ENCODE results near the gene GPRC5B.

Gene GPRC5B

DNA sequence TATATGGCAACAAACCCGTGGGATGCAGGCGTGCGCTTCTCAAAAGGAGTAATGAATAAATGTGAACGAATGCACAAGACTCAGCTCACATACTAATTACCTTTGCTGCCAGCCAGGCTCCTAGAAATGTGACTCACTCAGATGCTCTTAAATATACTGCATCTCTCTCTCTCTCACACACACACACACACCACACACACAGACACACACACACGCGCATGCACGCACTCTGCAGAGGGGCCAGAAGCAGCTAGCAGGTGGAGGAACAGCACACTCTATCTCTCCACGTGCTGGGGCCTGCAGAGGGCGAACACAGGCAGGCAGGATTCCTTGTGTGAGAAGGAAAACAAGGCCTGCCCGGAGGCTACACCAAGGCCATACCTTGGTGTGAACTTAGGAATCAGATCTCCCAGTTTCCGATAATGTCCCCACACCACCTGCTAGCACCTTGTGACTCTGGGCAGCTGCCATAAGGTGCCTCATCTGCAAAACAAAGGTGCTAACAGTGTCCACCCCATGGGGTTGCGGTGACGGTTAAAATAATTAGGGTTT lies 5.3 kb downstream of the GPRC5B start:
- no peak for DNase-seq (ENCODE audit: insufficient read length, low spot score)

DNA sequence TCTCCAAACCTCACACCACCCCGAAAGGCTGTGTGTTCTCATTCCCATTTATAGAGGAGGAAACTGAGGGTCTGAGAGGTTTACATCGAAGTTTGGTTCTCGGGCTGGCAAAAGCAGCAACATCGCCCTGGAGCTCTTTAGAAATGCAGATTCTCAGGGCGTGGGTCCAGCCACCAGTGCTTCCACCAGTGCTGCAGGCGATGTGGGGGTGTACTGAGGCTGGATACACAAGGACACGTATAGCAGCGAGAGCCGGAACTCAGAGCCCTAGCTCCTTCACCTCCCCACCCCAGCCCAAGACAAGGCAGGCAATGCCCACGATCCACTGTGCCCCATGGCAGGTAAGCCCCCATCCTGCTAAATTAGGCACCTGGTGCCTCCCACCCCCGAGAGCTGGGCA lies 5.9 kb downstream of the GPRC5B start:
- TF ChIP-seq, protein P1, sequence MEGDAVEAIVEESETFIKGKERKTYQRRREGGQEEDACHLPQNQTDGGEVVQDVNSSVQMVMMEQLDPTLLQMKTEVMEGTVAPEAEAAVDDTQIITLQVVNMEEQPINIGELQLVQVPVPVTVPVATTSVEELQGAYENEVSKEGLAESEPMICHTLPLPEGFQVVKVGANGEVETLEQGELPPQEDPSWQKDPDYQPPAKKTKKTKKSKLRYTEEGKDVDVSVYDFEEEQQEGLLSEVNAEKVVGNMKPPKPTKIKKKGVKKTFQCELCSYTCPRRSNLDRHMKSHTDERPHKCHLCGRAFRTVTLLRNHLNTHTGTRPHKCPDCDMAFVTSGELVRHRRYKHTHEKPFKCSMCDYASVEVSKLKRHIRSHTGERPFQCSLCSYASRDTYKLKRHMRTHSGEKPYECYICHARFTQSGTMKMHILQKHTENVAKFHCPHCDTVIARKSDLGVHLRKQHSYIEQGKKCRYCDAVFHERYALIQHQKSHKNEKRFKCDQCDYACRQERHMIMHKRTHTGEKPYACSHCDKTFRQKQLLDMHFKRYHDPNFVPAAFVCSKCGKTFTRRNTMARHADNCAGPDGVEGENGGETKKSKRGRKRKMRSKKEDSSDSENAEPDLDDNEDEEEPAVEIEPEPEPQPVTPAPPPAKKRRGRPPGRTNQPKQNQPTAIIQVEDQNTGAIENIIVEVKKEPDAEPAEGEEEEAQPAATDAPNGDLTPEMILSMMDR (IDR thresholded peaks at IDR 0.05; ENCODE audit: insufficient read depth, missing control alignments): no peak
- FAIRE-seq: no peak
- DNase-seq (ENCODE audit: insufficient read length, low spot score): no peak

More for the DNA sequence above, 5.3 kb downstream of the GPRC5B start:
- TF ChIP-seq, protein P1 (IDR thresholded peaks at IDR 0.05; ENCODE audit: insufficient read depth, missing control alignments): no peak
- no peak for FAIRE-seq

DNA sequence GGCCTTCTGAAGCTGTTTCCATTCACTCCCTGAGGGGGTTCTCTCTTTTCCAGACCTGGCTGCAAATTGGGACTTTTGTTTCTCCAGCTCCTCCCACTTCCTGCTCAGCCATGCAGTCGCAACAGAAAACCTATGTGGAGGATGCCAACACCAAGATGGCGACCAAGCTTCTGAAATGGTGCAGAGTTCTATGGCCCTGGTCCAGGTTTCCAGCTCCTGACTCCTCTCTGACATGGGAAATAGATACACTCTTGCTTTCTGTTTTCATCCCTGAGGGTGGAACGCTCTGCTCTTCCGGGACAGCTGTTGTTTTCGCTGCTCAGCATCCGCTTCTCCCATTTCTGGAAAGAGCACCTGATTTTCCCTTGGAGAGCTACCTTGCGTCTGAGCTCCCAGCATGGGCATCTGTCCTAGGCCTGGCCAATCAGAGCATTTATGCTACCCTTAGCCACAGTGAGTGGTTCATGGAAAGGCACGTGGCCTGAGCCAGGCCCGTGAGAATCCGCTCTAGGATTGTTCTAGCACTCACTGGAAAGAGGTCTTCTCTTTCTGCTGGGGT lies 8.1 kb downstream of the GPRC5B start:
- DNase-seq (ENCODE audit: insufficient read length, low spot score) (no peak), FAIRE-seq (no peak)
- TF ChIP-seq, protein P1 (IDR thresholded peaks at IDR 0.05; ENCODE audit: insufficient read depth, missing control alignments): no peak

DNA sequence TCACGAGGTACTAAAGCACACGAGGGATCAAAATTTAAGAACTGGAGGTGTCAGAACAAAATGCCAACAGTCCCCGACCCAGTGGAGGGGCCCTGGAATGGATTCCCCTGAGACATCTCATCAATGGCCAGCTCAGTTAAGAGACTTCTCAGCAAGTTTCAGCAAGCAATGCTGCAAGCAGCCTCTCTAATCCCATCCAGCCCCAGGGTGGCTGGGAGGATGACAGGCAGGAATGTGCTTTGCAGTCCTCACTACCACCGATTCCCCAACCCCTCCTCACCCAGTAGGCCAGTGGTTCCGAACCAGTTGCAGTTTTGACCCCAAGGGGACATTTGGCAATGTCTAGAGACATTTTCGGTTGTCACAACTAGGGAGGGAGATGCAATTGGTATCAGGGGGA lies 8.7 kb downstream of the GPRC5B start:
- DNase-seq (ENCODE audit: insufficient read length, low spot score) (no peak), FAIRE-seq (no peak)
- TF ChIP-seq, protein P1 (IDR thresholded peaks at IDR 0.05; ENCODE audit: insufficient read depth, missing control alignments): no peak

DNA sequence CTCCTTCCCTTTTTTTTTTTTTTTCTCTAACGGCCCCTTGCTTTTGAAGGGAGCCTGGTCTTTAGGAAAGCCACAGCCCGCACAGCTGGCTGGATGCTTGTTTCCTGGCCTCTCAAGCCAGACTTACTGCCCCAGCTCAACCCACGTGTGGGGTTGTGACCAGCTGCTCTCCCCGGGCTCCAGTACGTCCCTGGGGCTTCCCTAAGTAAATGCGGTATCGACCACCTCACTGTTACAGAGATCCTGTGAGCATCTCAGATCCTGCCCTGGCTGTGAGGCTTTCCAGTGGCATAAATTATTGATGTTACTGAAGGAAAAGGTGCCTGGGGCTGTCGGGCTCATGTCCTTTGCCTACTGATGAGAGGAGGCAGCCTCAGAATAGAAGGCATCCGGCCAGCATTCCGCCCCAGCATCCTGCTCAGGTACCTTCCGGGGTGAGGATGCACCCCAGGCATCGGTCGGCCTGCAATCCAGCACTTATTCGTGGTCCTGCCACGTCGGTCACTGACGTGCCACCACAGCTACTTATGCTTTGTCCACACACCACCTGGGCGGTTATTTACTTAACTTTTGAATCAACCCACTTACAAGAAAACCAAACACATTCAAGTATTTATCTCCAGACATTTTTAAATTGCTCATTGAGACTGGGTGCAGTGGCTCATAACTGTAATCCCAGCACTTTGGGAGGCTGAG lies 9.6 kb downstream of the GPRC5B start:
- DNase-seq (ENCODE audit: insufficient read length, low spot score) (no peak), FAIRE-seq (no peak)
- TF ChIP-seq, protein P1 (IDR thresholded peaks at IDR 0.05; ENCODE audit: insufficient read depth, missing control alignments): no peak

DNA sequence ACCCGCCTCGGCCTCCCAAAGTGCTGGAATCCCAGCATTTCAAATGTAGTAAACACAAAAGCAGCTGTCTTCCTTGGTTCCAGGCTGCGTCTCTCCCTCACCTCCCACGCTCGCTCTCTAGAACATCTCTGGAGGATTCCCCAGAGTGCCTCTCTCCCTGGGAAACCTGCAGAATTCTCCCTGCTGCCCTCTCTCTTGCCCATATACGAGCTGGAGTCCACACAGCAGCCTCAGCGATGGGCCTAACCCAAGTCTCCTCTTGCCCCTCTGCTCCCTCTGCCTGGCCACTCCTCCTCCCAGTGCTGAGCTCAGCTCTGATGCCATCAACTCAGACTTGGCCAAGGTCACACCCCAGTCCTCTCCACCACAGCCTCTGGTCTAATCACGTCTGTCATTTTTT lies 10.6 kb downstream of the GPRC5B start:
- no peak for DNase-seq (ENCODE audit: insufficient read length, low spot score)
- TF ChIP-seq, protein P1 (IDR thresholded peaks at IDR 0.05; ENCODE audit: insufficient read depth, missing control alignments): no peak

DNA sequence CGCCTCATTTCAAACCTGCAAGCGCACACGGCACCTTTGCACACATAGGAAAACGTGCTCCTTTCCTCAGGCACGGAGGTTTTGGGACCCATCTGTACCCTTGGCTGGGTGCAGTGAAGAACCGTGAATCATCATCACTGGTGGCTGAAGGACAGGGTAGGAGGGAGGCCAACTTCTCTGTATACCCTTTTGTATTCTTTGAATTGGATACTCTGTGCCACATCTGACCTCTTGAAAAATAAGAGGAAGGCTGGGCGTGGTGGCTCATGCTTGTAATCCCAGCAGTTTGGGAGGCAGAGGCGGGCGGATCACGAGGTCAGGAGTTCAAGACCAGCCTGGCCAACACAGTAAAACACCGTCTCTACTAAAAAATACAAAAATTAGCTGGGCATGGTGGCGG lies 11.7 kb downstream of the GPRC5B start:
- no peak for DNase-seq (ENCODE audit: insufficient read length, low spot score)
- no peak for FAIRE-seq
- TF ChIP-seq, protein P1 (IDR thresholded peaks at IDR 0.05; ENCODE audit: insufficient read depth, missing control alignments): no peak

More for the DNA sequence above, 10.6 kb downstream of the GPRC5B start:
- no peak for FAIRE-seq
